WTC11 (cell line): ENCODE results near the gene MAS1. TPM values are rescaled to one million over a fixed set of nuclear protein-coding genes. Genes with fewer than 3 reads are reported as not detected.
"Not testable (repeated sequence)": the region's sequence is repeated elsewhere in the genome, so short reads cannot be mapped to it uniquely, and the experiment has no call there.

Source experiments
- ATAC-seq: fragments of 200-7000 bp; cut with Tn5 transposase; 2 replicates; pipeline ENCODE4 v1.10.0; 2021; ENCODE audit warnings: mild to moderate bottlenecking, moderate library complexity
- CTCF ChIA-PET: fragments of 300-600 bp; sonication (Branson Sonifier 250); formaldehyde crosslinking; loops from one replicate; lab custom pipeline; 2021; ENCODE audit warnings: antibody characterized with exemption; lab: Charles Lee
- POLR2A ChIA-PET: fragments of 350-600 bp; sonication (Branson Sonifier 250); formaldehyde crosslinking; loops from one replicate; lab custom pipeline; 2021; ENCODE audit warnings: antibody characterized with exemption; lab: Charles Lee
- DNase-seq: peaks from one replicate; pipeline ENCODE4 v3.0.0; 2021; ENCODE audit warnings: low spot score
- H3K27ac Mint-ChIP-seq: 2 replicates; pipeline ENCODE4 v1.8.0; 2021; ENCODE audit warnings: mixed read lengths
- H3K27me3 Mint-ChIP-seq: 2 replicates; pipeline ENCODE4 v1.8.0; 2021; ENCODE audit warnings: low read depth, mild to moderate bottlenecking, moderate library complexity, mixed read lengths
- H3K36me3 Mint-ChIP-seq: 2 replicates; pipeline ENCODE4 v1.8.0; 2021; ENCODE audit warnings: mixed read lengths
- H3K4me1 Mint-ChIP-seq: 2 replicates; pipeline ENCODE4 v1.8.0; 2022; ENCODE audit warnings: mixed read lengths
- H3K4me3 Mint-ChIP-seq: 2 replicates; pipeline ENCODE4 v1.8.0; 2021; ENCODE audit warnings: mild to moderate bottlenecking, moderate library complexity, mixed read lengths
- H3K9me3 Mint-ChIP-seq: 2 replicates; pipeline ENCODE4 v1.8.0; 2021; ENCODE audit warnings: mixed read lengths
- CBFB ChIP-seq: sonication (generic); formaldehyde crosslinking; IDR thresholded peaks from 2 replicates; pipeline ENCODE4 v1.8.1; 2022; ENCODE audit warnings: mild to moderate bottlenecking, low read depth, missing genetic modification reagents
- ELF4 ChIP-seq: sonication (generic); formaldehyde crosslinking; IDR thresholded peaks from 2 replicates; pipeline ENCODE4 v1.8.1; 2022; ENCODE audit warnings: low read depth, mild to moderate bottlenecking, moderate library complexity, missing genetic modification reagents
- ESRRA ChIP-seq: sonication (generic); formaldehyde crosslinking; IDR thresholded peaks from 2 replicates; pipeline ENCODE4 v1.8.1; 2022; ENCODE audit warnings: mild to moderate bottlenecking, missing genetic modification reagents, borderline replicate concordance
- ETV6 ChIP-seq: sonication (generic); formaldehyde crosslinking; IDR thresholded peaks from 2 replicates; pipeline ENCODE4 v1.8.1; 2022; ENCODE audit warnings: mild to moderate bottlenecking, missing genetic modification reagents
- MYBL2 ChIP-seq: sonication (generic); formaldehyde crosslinking; IDR thresholded peaks from 2 replicates; pipeline ENCODE4 v1.8.1; 2023; ENCODE audit warnings: mild to moderate bottlenecking, moderate library complexity, missing genetic modification reagents
- RORB ChIP-seq: fragments of 250-450 bp; sonication (Bioruptor Pico); IDR thresholded peaks from 2 replicates; pipeline ENCODE4 v1.9.0; 2021; ENCODE audit warnings: mild to moderate bottlenecking
- SOX15 ChIP-seq: fragments of 250-450 bp; sonication (Bioruptor Pico); IDR thresholded peaks from 2 replicates; pipeline ENCODE4 v1.9.0; 2021; ENCODE audit warnings: mild to moderate bottlenecking
- TEAD4 ChIP-seq: sonication (generic); formaldehyde crosslinking; IDR thresholded peaks from 2 replicates; pipeline ENCODE4 v1.8.0; 2022; ENCODE audit warnings: mild to moderate bottlenecking, missing genetic modification reagents
- ZNF138 ChIP-seq: sonication (generic); formaldehyde crosslinking; conservative IDR thresholded peaks from 2 replicates; pipeline ENCODE4 v1.8.1; 2022; ENCODE audit warnings: mild to moderate bottlenecking, moderate library complexity, missing genetic modification reagents
- ZNF263 ChIP-seq: sonication (generic); formaldehyde crosslinking; IDR thresholded peaks from 2 replicates; pipeline ENCODE4 v1.8.1; 2022; ENCODE audit warnings: low read depth, mild to moderate bottlenecking, moderate library complexity, missing genetic modification reagents
- total RNA-seq: library from RNA; stranded (reverse); gene quantifications from 3 replicates; pipeline ENCODE4 v1.2.3, GENCODE V29; 2021
- TF ChIP-seq, protein P1 (sequence below): sonication (generic); formaldehyde crosslinking; IDR thresholded peaks from 2 replicates; pipeline ENCODE4 v1.8.1; 2022; ENCODE audit warnings: missing genetic modification reagents, borderline replicate concordance
- TF ChIP-seq, protein P2 (sequence below): sonication (generic); formaldehyde crosslinking; conservative IDR thresholded peaks from 2 replicates; pipeline ENCODE4 v1.8.1; 2022; ENCODE audit warnings: mild to moderate bottlenecking, missing genetic modification reagents
- TF ChIP-seq, protein P3 (sequence below): fragments of 250-450 bp; sonication (Bioruptor Pico); IDR thresholded peaks from 2 replicates; pipeline ENCODE4 v1.9.0; 2021; ENCODE audit warnings: mild to moderate bottlenecking, borderline replicate concordance
- TF ChIP-seq, protein P4 (sequence below): sonication (generic); formaldehyde crosslinking; IDR thresholded peaks from 2 replicates; pipeline ENCODE4 v1.8.1; 2023; ENCODE audit warnings: mild to moderate bottlenecking, missing genetic modification reagents, borderline replicate concordance
- TF ChIP-seq, protein P5 (sequence below): fragments of 250-450 bp; sonication (Bioruptor Pico); IDR thresholded peaks from 2 replicates; pipeline ENCODE4 v1.9.0; 2021; ENCODE audit warnings: mild to moderate bottlenecking
- TF ChIP-seq, protein P6 (sequence below): sonication (generic); formaldehyde crosslinking; IDR thresholded peaks from 2 replicates; pipeline ENCODE4 v1.8.0; 2022; ENCODE audit warnings: mild to moderate bottlenecking, missing genetic modification reagents

MAS1 gene
- total RNA-seq, 1 experiment from 2014 or later = 0.68 TPM

DNA sequence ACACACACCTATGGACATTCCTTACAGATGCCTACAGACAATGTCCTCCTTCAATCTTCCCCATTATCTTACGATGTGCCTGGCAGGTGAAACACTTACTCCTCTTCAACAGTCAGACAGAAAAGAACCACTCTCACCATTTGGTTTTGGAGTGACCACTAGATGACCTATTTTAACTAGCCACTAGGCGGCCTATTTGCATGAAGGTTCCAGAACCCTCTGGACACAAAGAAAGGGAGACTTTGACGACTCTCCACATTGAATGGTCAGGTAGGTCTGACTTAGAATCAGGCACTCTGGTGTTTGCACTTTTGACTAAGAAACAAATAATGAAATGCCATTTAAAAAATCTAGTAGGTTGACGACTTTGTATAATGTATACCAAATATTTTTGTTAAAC, 48.8 kb upstream of the MAS1 start:
- ChIA-PET POLR2A (no interaction called here), CTCF (no interaction called here)
- no peak for DNase-seq
- H3K4me1 Mint-ChIP-seq = peaks cover 27% of the 10 kb centered on the region
- peak; percentile 31 for ATAC-seq
- no peak overlapping the region for H3K4me3 Mint-ChIP-seq
- no peaks in the 10 kb centered on the region for H3K27me3 Mint-ChIP-seq
- H3K27ac Mint-ChIP-seq = peak overlapping the region; percentile 31; the same call in 1 of the 2 replicates
- TF ChIP-seq, protein P1, sequence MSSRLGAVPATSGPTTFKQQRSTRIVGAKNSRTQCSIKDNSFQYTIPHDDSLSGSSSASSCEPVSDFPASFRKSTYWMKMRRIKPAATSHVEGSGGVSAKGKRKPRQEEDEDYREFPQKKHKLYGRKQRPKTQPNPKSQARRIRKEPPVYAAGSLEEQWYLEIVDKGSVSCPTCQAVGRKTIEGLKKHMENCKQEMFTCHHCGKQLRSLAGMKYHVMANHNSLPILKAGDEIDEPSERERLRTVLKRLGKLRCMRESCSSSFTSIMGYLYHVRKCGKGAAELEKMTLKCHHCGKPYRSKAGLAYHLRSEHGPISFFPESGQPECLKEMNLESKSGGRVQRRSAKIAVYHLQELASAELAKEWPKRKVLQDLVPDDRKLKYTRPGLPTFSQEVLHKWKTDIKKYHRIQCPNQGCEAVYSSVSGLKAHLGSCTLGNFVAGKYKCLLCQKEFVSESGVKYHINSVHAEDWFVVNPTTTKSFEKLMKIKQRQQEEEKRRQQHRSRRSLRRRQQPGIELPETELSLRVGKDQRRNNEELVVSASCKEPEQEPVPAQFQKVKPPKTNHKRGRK = no peak
- no peak for TF ChIP-seq ZNF138 (CRISPR knock-in tag)
- no peak for TF ChIP-seq TEAD4 (CRISPR knock-in tag)
- no peak for TF ChIP-seq ESRRA (CRISPR knock-in tag)
- TF ChIP-seq, protein P2, sequence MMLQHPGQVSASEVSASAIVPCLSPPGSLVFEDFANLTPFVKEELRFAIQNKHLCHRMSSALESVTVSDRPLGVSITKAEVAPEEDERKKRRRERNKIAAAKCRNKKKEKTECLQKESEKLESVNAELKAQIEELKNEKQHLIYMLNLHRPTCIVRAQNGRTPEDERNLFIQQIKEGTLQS (CRISPR knock-in tag) = no peak
- TF ChIP-seq, protein P3, sequence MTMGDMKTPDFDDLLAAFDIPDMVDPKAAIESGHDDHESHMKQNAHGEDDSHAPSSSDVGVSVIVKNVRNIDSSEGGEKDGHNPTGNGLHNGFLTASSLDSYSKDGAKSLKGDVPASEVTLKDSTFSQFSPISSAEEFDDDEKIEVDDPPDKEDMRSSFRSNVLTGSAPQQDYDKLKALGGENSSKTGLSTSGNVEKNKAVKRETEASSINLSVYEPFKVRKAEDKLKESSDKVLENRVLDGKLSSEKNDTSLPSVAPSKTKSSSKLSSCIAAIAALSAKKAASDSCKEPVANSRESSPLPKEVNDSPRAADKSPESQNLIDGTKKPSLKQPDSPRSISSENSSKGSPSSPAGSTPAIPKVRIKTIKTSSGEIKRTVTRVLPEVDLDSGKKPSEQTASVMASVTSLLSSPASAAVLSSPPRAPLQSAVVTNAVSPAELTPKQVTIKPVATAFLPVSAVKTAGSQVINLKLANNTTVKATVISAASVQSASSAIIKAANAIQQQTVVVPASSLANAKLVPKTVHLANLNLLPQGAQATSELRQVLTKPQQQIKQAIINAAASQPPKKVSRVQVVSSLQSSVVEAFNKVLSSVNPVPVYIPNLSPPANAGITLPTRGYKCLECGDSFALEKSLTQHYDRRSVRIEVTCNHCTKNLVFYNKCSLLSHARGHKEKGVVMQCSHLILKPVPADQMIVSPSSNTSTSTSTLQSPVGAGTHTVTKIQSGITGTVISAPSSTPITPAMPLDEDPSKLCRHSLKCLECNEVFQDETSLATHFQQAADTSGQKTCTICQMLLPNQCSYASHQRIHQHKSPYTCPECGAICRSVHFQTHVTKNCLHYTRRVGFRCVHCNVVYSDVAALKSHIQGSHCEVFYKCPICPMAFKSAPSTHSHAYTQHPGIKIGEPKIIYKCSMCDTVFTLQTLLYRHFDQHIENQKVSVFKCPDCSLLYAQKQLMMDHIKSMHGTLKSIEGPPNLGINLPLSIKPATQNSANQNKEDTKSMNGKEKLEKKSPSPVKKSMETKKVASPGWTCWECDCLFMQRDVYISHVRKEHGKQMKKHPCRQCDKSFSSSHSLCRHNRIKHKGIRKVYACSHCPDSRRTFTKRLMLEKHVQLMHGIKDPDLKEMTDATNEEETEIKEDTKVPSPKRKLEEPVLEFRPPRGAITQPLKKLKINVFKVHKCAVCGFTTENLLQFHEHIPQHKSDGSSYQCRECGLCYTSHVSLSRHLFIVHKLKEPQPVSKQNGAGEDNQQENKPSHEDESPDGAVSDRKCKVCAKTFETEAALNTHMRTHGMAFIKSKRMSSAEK (CRISPR knock-in tag) = no peak
- TF ChIP-seq, protein P4, sequence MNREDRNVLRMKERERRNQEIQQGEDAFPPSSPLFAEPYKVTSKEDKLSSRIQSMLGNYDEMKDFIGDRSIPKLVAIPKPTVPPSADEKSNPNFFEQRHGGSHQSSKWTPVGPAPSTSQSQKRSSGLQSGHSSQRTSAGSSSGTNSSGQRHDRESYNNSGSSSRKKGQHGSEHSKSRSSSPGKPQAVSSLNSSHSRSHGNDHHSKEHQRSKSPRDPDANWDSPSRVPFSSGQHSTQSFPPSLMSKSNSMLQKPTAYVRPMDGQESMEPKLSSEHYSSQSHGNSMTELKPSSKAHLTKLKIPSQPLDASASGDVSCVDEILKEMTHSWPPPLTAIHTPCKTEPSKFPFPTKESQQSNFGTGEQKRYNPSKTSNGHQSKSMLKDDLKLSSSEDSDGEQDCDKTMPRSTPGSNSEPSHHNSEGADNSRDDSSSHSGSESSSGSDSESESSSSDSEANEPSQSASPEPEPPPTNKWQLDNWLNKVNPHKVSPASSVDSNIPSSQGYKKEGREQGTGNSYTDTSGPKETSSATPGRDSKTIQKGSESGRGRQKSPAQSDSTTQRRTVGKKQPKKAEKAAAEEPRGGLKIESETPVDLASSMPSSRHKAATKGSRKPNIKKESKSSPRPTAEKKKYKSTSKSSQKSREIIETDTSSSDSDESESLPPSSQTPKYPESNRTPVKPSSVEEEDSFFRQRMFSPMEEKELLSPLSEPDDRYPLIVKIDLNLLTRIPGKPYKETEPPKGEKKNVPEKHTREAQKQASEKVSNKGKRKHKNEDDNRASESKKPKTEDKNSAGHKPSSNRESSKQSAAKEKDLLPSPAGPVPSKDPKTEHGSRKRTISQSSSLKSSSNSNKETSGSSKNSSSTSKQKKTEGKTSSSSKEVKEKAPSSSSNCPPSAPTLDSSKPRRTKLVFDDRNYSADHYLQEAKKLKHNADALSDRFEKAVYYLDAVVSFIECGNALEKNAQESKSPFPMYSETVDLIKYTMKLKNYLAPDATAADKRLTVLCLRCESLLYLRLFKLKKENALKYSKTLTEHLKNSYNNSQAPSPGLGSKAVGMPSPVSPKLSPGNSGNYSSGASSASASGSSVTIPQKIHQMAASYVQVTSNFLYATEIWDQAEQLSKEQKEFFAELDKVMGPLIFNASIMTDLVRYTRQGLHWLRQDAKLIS (CRISPR knock-in tag) = no peak
- no peak for TF ChIP-seq ZNF263 (CRISPR knock-in tag)
- TF ChIP-seq MYBL2 (CRISPR knock-in tag) = no peak
- peaks cover 7% of the 10 kb centered on the region for H3K9me3 Mint-ChIP-seq
- H3K36me3 Mint-ChIP-seq = no peaks in the 10 kb centered on the region

DNA sequence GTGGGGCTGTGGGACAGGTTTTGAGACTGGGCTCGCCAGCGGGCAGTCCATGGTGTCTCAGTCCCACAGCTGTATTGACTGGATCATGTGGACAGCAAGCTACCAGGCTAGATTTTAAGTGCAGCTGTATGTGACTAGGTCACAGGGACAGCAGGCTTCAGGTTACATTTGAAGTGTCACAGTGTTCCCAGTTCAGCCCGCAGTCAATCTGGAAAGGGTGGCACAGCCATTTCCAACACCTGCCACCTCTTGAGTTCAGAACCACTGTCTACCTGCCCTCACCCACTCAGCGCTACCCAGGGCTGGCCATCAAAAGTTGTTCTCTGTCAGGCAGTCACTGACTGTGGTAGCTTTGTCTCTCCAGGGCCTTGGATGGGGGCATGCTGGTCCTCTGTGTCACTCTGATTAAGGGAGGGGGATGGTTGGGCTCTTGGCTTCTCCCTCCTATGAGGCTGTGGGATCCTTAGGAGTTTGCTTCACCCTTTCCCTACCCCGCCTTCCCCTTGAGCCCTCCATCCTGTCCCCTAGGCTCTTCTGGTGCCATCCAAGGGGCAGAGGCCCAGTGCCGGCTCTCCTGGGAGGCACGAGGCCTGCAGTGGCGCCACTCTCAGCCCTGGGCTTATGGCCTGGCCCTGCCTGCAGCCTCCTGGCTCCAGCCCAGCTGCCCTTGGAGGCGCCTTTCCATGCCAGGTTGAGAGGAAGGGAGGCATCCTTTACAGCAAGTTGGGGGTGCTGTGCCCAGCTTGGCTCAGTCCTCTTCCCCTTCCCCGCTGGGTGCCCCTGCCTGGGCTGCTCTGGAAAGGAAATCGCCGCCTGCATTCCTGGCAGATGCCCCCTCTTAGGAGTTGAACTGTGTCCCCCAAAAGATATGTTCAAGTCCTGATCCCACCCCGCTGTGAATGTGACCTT, 45.8 kb upstream of the MAS1 start:
- Mint-ChIP-seq H3K4me3 (no peak overlapping the region), H3K36me3 (peaks cover 24% of the 10 kb centered on the region), H3K27ac (no peak overlapping the region), H3K9me3 (peaks cover 35% of the 10 kb centered on the region), H3K27me3 (peaks cover 6% of the 10 kb centered on the region), H3K4me1 (peaks cover 10% of the 10 kb centered on the region)
- DNase-seq = no peak
- ChIA-PET CTCF (no interaction called here), POLR2A (no interaction called here)
- TF ChIP-seq SOX15 = no peak
- TF ChIP-seq RORB (CRISPR knock-in tag) = no peak
- TF ChIP-seq, protein P1 = no peak
- no peak for TF ChIP-seq ELF4 (CRISPR knock-in tag)
- TF ChIP-seq ETV6 (CRISPR knock-in tag) = no peak
- TF ChIP-seq CBFB (CRISPR knock-in tag) = no peak
- TF ChIP-seq, protein P5, sequence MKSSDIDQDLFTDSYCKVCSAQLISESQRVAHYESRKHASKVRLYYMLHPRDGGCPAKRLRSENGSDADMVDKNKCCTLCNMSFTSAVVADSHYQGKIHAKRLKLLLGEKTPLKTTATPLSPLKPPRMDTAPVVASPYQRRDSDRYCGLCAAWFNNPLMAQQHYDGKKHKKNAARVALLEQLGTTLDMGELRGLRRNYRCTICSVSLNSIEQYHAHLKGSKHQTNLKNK (CRISPR knock-in tag) = no peak
- TF ChIP-seq, protein P6, sequence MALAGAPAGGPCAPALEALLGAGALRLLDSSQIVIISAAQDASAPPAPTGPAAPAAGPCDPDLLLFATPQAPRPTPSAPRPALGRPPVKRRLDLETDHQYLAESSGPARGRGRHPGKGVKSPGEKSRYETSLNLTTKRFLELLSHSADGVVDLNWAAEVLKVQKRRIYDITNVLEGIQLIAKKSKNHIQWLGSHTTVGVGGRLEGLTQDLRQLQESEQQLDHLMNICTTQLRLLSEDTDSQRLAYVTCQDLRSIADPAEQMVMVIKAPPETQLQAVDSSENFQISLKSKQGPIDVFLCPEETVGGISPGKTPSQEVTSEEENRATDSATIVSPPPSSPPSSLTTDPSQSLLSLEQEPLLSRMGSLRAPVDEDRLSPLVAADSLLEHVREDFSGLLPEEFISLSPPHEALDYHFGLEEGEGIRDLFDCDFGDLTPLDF = no peak
- ATAC-seq = no peak

DNA sequence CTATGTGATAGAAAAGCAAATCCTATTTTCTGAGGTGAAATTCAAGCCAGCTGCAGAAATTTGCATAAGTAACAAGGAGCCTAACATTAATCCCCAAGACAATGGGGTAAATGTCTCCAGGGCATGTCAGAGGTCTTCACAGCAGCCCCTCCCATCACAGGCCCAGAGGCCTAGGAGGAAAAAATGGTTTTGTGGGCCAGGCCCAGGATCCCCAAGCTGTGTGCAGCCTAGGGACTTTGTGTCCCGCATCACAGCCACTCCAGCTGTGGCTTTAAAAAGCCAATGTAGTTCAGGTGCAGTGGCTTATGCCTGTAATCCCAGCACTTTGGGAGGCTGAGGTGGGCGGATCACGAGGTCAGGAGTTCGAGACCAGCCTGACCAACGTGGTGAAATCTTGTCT, 42.2 kb upstream of the MAS1 start:
- Mint-ChIP-seq H3K36me3 (peaks cover 28% of the 10 kb centered on the region), H3K9me3 (peaks cover 39% of the 10 kb centered on the region)
- DNase-seq, H3K4me1 Mint-ChIP-seq, ATAC-seq, H3K4me3 Mint-ChIP-seq, POLR2A ChIA-PET, CTCF ChIA-PET, H3K27me3 Mint-ChIP-seq, H3K27ac Mint-ChIP-seq: not testable (repeated sequence)
